Measurements from ENCODE around the gene CCSER2.

- no peak for TF ChIP-seq POLR2A (IDR thresholded peaks at IDR 0.05)
- TF ChIP-seq, protein P1, sequence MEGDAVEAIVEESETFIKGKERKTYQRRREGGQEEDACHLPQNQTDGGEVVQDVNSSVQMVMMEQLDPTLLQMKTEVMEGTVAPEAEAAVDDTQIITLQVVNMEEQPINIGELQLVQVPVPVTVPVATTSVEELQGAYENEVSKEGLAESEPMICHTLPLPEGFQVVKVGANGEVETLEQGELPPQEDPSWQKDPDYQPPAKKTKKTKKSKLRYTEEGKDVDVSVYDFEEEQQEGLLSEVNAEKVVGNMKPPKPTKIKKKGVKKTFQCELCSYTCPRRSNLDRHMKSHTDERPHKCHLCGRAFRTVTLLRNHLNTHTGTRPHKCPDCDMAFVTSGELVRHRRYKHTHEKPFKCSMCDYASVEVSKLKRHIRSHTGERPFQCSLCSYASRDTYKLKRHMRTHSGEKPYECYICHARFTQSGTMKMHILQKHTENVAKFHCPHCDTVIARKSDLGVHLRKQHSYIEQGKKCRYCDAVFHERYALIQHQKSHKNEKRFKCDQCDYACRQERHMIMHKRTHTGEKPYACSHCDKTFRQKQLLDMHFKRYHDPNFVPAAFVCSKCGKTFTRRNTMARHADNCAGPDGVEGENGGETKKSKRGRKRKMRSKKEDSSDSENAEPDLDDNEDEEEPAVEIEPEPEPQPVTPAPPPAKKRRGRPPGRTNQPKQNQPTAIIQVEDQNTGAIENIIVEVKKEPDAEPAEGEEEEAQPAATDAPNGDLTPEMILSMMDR (IDR thresholded peaks at IDR 0.05), result no peak
- no peak for TF ChIP-seq EP300 (IDR thresholded peaks at IDR 0.05)
- TF ChIP-seq POLR2AphosphoS5 (IDR thresholded peaks at IDR 0.05), result no peak
Measured at GRCh38 chr10:84286695-84287094, 41.7 kb upstream of the CCSER2 start.
